Glutamatergic neuron (in vitro differentiated cells): Measurements from ENCODE around the gene ERP29. TPM values are rescaled to one million over a fixed set of nuclear protein-coding genes. Genes with fewer than 3 reads are reported as not detected.
"Not testable (repeated sequence)": the region's sequence is repeated elsewhere in the genome, so short reads cannot be mapped to it uniquely, and the experiment has no call there.

ENCODE experiments used
- DNase-seq: peaks from one replicate; pipeline ENCODE4 v3.0.0; 2022
- H3K27ac Mint-ChIP-seq: one replicate; pipeline ENCODE4 v1.8.0; 2020; ENCODE audit warnings: mild to moderate bottlenecking, mixed read lengths, inconsistent platforms; ENCODE audit not compliant: unreplicated experiment
- H3K27me3 Mint-ChIP-seq: one replicate; pipeline ENCODE4 v1.8.0; 2020; ENCODE audit warnings: mild to moderate bottlenecking, moderate library complexity, mixed read lengths, inconsistent platforms; ENCODE audit not compliant: unreplicated experiment
- H3K36me3 Mint-ChIP-seq: one replicate; pipeline ENCODE4 v1.8.0; 2020; ENCODE audit warnings: mild to moderate bottlenecking, mixed read lengths, inconsistent platforms; ENCODE audit not compliant: unreplicated experiment
- H3K4me1 Mint-ChIP-seq: one replicate; pipeline ENCODE4 v1.8.0; 2020; ENCODE audit warnings: mild to moderate bottlenecking, low read depth, mixed read lengths, inconsistent platforms; ENCODE audit not compliant: unreplicated experiment
- H3K4me3 Mint-ChIP-seq: one replicate; pipeline ENCODE4 v1.8.0; 2020; ENCODE audit warnings: mild to moderate bottlenecking, mixed read lengths, inconsistent platforms; ENCODE audit not compliant: unreplicated experiment
- H3K9me3 Mint-ChIP-seq: one replicate; pipeline ENCODE4 v1.8.0; 2020; ENCODE audit warnings: mild to moderate bottlenecking, moderate library complexity, mixed read lengths, inconsistent platforms; ENCODE audit not compliant: unreplicated experiment
- CTCF ChIP-seq: fragments of 200-600 bp; sonication (generic); IDR thresholded peaks from one replicate; pipeline ENCODE4 v1.5.0; 2021; ENCODE audit not compliant: partially characterized antibody, unreplicated experiment
- total RNA-seq: library from RNA; stranded (reverse); fragmentation: NEBNext Ultra II Directional; extraction: Animal tissue kit (Norgen Biotek cat#: 25700); gene quantifications from one replicate; pipeline ENCODE4 v1.2.1, GENCODE V29; 2021; ENCODE audit not compliant: unreplicated experiment

ERP29 gene
- total RNA-seq, 1 donor from 2014 or later, result 114 TPM

GRCh38 chr12:111984820-111985219 is 28.4 kb upstream of the ERP29 start:
- H3K4me1 Mint-ChIP-seq, result no peaks in the 10 kb centered on the region
- no peak overlapping the region for H3K27ac Mint-ChIP-seq
- no peak for DNase-seq
- no peaks in the 10 kb centered on the region for H3K27me3 Mint-ChIP-seq
- no peak overlapping the region for H3K4me3 Mint-ChIP-seq
- no peaks in the 10 kb centered on the region for H3K9me3 Mint-ChIP-seq
- no peak for TF ChIP-seq CTCF
- H3K36me3 Mint-ChIP-seq, result no peaks in the 10 kb centered on the region

GRCh38 chr12:111991535-111991934 is 21.7 kb upstream of the ERP29 start:
- Mint-ChIP-seq H3K9me3 (no peaks in the 10 kb centered on the region), H3K27me3 (no peaks in the 10 kb centered on the region), H3K36me3 (no peaks in the 10 kb centered on the region), H3K4me3 (no peak overlapping the region), H3K4me1 (peaks cover 4% of the 10 kb centered on the region), H3K27ac (no peak overlapping the region)
- no peak for DNase-seq
- no peak for TF ChIP-seq CTCF

- no peaks in the 10 kb centered on the region for H3K9me3 Mint-ChIP-seq
- DNase-seq, result no peak
- H3K27me3 Mint-ChIP-seq, result no peaks in the 10 kb centered on the region
- no peak for TF ChIP-seq CTCF
- H3K36me3 Mint-ChIP-seq, result no peaks in the 10 kb centered on the region
- no peak overlapping the region for H3K27ac Mint-ChIP-seq
- H3K4me3 Mint-ChIP-seq, result no peak overlapping the region
- peaks cover 4% of the 10 kb centered on the region for H3K4me1 Mint-ChIP-seq
Measured at GRCh38 chr12:111991946-111992345, 21.3 kb upstream of the ERP29 start.

GRCh38 chr12:111992464-111992863 is 20.8 kb upstream of the ERP29 start:
- Mint-ChIP-seq H3K9me3 (no peaks in the 10 kb centered on the region), H3K4me3 (no peak overlapping the region), H3K27me3 (no peaks in the 10 kb centered on the region), H3K4me1 (peaks cover 4% of the 10 kb centered on the region), H3K36me3 (no peaks in the 10 kb centered on the region), H3K27ac (no peak overlapping the region)
- no peak for DNase-seq
- TF ChIP-seq CTCF, result no peak

GRCh38 chr12:111993292-111994150 is 19.7 kb upstream of the ERP29 start:
- H3K4me3 Mint-ChIP-seq, result no peak overlapping the region
- H3K36me3 Mint-ChIP-seq, result no peaks in the 10 kb centered on the region
- H3K4me1 Mint-ChIP-seq, result peaks cover 4% of the 10 kb centered on the region
- DNase-seq, result no peak
- TF ChIP-seq CTCF, result no peak
- no peak overlapping the region for H3K27ac Mint-ChIP-seq
- no peaks in the 10 kb centered on the region for H3K9me3 Mint-ChIP-seq
- no peaks in the 10 kb centered on the region for H3K27me3 Mint-ChIP-seq

GRCh38 chr12:111994211-111995111 is 18.8 kb upstream of the ERP29 start:
- H3K9me3 Mint-ChIP-seq, DNase-seq, H3K4me3 Mint-ChIP-seq, H3K36me3 Mint-ChIP-seq, H3K27me3 Mint-ChIP-seq, H3K4me1 Mint-ChIP-seq, H3K27ac Mint-ChIP-seq: not testable (repeated sequence)
